Jurkat, Clone E6-1 (cell line): Measurements from ENCODE around the gene PNKD. TPM values are rescaled to one million over a fixed set of nuclear protein-coding genes. Genes with fewer than 3 reads are reported as not detected.

ENCODE experiments used
- DNase-seq: peaks from one replicate; pipeline ENCODE4 v3.0.0-alpha.2; 2011; ENCODE audit warnings: low read depth, low spot score
- H3K4me3 ChIP-seq: 2 replicates; pipeline ENCODE4 v1.5.1; 2011; ENCODE audit warnings: mild to moderate bottlenecking, low read length, control low read depth, moderate library complexity
- polyA plus RNA-seq: library from polyadenylated mRNA; unstranded; fragments of >200 nt; gene quantifications from one replicate; pipeline ENCODE4 v1.2.1, GENCODE V29; 2012; ENCODE audit warnings: missing spikeins; ENCODE audit not compliant: insufficient read length, insufficient read depth

PNKD gene, protein sequence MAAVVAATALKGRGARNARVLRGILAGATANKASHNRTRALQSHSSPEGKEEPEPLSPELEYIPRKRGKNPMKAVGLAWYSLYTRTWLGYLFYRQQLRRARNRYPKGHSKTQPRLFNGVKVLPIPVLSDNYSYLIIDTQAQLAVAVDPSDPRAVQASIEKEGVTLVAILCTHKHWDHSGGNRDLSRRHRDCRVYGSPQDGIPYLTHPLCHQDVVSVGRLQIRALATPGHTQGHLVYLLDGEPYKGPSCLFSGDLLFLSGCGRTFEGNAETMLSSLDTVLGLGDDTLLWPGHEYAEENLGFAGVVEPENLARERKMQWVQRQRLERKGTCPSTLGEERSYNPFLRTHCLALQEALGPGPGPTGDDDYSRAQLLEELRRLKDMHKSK
- 52.3 TPM for polyA plus RNA-seq

DNA sequence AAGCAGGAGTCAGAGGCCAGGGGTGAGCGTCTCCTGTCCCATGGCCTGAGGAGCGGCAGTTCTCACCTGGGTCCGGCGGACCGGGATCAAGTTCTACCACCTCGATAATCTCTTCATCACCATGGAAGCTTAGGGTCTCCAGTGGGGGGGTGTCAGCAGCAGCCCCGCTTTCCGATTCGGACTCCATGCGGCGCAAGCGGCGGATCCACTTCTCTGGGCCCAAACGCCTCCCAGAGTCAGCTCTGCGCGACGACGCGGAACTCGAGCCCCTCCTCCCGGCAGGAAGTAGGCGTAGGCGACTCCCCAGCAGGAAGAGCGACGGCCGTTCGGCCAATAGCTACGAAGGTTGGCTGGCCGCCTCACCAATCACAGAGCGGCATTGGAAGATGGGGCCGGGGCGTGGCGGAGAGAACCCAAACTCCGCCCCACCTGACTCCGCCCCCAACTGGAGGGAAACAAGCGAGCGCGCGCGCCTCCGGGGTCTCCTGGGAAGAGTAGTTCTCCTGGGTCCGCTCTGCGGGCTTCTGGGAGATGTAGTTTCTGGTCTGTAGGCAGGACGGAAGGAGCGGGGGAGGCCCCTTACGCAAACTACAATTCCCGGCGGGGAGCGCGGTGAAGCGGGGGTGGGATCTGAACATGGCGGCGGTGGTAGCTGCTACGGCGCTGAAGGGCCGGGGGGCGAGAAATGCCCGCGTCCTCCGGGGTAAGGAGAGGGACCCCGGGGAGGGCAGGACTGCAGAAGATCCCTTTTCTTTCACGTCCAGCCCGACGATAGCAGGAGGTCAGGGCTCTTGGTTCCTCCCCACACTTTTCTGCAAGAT lies at the start of gene PNKD, which contains the start of gene AAMP:
TSS of gene PNKD (plus strand) at position 620 of the 821 bp plus-strand sequence. CDS start at position 637, 17 bp downstream.
TSS of gene AAMP (minus strand) at position 238 of the 821 bp plus-strand sequence. CDS start at position 187, 51 bp downstream.
- peak; percentile 98 for DNase-seq
- peak within 1 kb of the TSS; percentile 98 for H3K4me3 ChIP-seq

- no peak for DNase-seq
- H3K4me3 ChIP-seq: no peak overlapping the region
Measured at GRCh38 chr2:218221000-218221399, 49.3 kb upstream of the PNKD start.

- no peak overlapping the region for H3K4me3 ChIP-seq
- DNase-seq: no peak
Measured at GRCh38 chr2:218223046-218223445, 47.3 kb upstream of the PNKD start.

DNA sequence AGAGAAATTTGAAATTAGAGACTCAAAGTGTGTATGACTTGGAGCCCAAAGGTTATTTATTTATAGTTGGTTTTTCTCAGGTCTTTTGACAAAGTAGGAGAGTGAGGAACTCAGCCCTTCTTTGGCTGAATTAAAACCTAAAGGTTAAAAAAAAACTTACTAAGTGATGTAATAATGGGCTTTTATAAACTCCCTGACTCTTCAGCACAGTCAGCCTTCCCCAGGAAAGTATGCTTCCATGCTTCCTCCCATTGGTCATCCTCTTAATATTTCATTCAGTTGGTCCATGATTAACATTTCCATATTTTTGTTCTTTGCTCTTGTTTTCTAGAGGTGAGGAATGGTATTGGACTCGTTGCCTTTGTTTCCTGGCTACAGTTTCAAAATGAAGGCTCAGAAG lies 46.1 kb upstream of the PNKD start:
- DNase-seq: no peak
- H3K4me3 ChIP-seq: no peak overlapping the region

DNA sequence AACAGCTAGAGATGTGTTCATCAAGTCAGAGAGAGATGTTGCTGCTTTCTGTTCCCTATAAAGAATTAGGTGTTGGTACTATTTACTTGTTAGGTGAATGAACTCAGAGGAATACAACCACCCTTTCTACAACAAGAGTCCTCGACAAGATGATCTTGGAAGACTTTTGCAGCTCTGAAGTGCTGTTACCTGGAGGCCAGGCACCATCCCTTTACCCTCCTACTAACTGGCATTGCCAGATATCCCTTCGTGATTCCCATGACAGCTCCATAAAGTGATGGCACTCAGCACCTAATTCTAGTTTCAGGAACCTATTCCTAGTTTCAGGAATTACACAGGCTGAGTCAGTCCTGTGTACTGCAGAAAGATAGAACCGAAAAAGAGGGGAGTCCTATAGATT lies 43.4 kb upstream of the PNKD start:
- H3K4me3 ChIP-seq: no peak overlapping the region
- DNase-seq: no peak

DNA sequence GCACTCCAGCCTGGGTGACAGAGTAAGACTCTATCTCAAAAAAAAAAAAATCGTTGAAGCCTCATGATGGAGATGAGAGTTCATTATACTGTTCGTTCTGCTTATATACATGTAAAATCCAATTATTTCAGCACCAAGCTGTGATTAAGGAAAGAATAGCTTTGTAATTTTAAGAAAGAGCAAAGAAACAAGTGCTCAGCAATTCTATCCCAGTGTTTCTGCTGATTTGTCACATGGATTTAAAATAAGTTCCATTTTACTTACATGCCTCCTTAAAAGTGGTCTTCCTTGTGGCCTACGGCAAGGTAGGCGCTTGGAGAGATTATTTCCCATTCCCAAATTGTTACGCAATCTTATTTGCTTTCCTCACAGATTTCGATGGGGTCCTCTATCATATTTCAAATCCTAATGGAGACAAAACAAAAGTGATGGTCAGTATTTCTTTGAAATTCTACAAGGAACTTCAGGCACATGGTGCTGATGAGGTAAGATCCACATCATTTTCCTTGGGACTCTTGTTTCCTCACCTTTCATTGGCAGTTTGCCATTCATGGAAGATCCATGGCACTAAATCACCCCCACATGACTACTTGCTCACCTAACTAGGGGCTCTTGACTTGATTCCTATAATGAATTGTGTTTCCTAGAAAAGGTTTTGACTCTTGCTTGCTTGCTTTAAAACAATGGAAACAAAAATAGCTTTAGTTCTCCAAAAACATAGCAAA lies 41.8 kb upstream of the PNKD start:
- no peak for DNase-seq
- no peak overlapping the region for H3K4me3 ChIP-seq

- no peak overlapping the region for H3K4me3 ChIP-seq
- DNase-seq: peak; percentile 74
Measured at GRCh38 chr2:218229239-218229638, 41.1 kb upstream of the PNKD start.

DNA sequence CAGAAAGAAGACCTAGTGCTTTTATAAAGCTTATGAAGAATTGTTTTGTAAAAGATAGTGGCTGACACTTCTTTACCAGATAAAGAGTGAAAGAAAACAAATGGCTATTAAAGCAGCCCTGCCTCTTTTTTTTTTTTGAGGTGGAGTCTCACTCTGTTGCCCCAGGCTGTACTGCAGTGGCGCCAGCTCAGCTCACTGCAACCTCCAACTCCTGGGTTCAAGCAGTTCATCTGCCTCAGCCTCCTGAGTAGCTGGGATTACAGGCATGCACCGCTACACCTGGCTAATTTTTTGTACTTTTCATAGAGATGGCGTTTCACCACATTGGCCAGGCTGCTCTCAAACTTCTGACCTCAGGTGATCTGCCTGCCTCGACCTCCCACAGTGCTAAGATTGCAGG lies 40.5 kb upstream of the PNKD start:
- H3K4me3 ChIP-seq: no peak overlapping the region
- no peak for DNase-seq

- no peak overlapping the region for H3K4me3 ChIP-seq
- DNase-seq: peak; percentile 52
Measured at GRCh38 chr2:218230882-218231281, 39.4 kb upstream of the PNKD start.

DNA sequence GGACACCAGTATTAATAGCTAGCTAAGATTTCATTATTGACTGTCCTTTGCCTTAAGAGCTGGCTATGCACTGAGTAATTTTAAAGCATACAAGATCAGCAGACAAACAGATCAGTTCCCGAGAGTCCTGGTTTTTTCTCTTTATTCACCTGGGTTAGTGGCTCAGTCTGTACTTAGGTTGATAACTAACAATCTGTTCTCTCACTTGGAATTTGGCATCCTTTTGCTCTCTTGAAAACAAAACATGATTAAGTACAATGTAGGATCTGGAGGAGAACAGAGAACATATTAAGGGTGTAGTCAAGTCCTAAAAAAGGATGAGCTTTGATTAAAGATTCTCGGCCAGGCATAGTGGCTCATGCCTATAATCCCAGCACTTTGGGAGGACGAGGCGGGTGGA lies 36.8 kb upstream of the PNKD start:
- no peak for DNase-seq
- H3K4me3 ChIP-seq: no peak overlapping the region

GRCh38 chr2:218234521-218234920 lies 35.8 kb upstream of the PNKD start:
- no peak for DNase-seq
- H3K4me3 ChIP-seq: no peak overlapping the region

- no peak overlapping the region for H3K4me3 ChIP-seq
- no peak for DNase-seq
Measured at GRCh38 chr2:218235017-218235416, 35.3 kb upstream of the PNKD start.

GRCh38 chr2:218236829-218237228 lies 33.5 kb upstream of the PNKD start:
- no peak overlapping the region for H3K4me3 ChIP-seq
- no peak for DNase-seq

- H3K4me3 ChIP-seq: no peak overlapping the region
- no peak for DNase-seq
Measured at GRCh38 chr2:218238887-218239286, 31.4 kb upstream of the PNKD start.

DNA sequence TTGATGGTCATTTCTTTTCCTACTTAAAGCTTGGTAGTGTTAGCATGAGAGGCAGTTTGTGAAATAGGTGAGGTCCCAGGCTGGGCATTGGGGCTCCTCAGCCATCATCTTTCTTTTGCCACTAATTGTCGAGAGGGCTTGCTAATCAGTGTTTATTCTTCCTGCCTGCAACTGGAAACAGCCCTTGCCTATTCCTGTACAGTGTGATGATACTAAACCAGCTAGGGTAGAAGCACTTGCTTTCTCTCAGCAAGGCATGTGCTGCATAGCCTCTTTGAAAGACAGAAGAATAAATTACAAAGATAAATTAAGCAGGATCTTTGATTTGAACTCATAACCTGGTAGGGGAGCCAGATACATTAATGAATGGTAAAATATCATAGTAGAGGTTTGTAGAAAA lies 26.1 kb upstream of the PNKD start:
- no peak overlapping the region for H3K4me3 ChIP-seq
- DNase-seq: no peak

GRCh38 chr2:218244665-218245064 lies 25.7 kb upstream of the PNKD start:
- no peak for DNase-seq
- no peak overlapping the region for H3K4me3 ChIP-seq

DNA sequence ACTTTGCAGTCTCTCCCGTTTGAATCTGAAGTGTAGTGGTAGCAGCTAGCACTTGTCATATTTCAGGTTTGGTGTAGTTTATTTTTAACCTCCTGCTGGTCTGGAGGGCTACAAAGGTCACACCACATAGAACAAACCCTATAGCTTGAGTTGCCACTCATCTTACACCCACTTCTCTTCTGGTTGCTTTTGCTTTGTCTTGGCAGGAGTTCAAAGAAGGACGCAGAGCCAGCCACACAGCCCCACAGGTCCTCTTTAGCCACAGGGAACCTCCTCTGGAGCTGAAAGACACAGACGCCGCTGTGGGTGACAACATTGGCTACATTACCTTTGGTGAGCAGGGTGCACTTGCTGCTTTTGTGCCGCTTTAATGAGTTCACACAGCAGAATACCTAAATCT lies 25.1 kb upstream of the PNKD start:
- no peak for DNase-seq

DNA sequence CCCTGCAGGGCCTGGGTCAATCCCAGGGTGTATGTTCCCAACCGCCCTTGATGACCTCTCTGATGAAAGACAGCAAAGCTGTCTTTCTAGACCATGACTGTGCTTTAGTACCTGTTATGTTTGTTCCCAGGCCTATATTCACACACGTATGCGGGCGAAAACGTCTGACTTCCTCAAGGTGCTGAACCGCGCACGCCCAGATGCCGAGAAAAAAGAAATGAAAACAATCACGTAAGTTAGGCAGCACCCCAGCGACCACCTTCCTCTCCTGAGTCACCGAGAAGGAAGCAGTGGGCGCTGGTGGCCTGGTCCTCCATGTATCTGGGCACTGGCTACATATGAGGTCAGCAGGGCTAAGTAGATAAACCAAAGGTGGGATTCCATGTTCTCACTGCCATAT lies 20.6 kb upstream of the PNKD start:
- DNase-seq: no peak
- no peak overlapping the region for H3K4me3 ChIP-seq

More for the DNA sequence above, 25.1 kb upstream of the PNKD start:
- no peak overlapping the region for H3K4me3 ChIP-seq

GRCh38 chr2:218252509-218253231 lies 17.6 kb upstream of the PNKD start:
- no peak for DNase-seq

More at GRCh38 chr2:218252509-218253231, 17.6 kb upstream of the PNKD start:
- no peak overlapping the region for H3K4me3 ChIP-seq
